Mucosa of descending colon (tissue), 3 donors: ENCODE data around the gene PIK3CD. TPM values are rescaled to one million over a fixed set of nuclear protein-coding genes. Genes with fewer than 3 reads are reported as not detected.

Experiments
- ATAC-seq: fragments of 200-7000 bp; cut with Tn5 transposase; one replicate; pipeline ENCODE4 v1.9.1; 2020; ENCODE audit warnings: mild to moderate bottlenecking, moderate library complexity
- DNase-seq, 3 donors: peaks; one replicate each; pipeline ENCODE4 v3.0.0-alpha.2; 2020
- H3K36me3 ChIP-seq: fragments of 200-600 bp; one replicate; pipeline ENCODE4 v1.8.0; 2021; ENCODE audit warnings: low read depth, mild to moderate bottlenecking
- H3K4me1 ChIP-seq: fragments of 200-600 bp; one replicate; pipeline ENCODE4 v1.8.0; 2021; ENCODE audit warnings: low read depth, mild to moderate bottlenecking
- H3K4me3 ChIP-seq: fragments of 200-600 bp; one replicate; pipeline ENCODE4 v1.8.0; 2021; ENCODE audit warnings: mild to moderate bottlenecking
- H3K9me3 ChIP-seq: fragments of 200-600 bp; one replicate; pipeline ENCODE4 v1.8.0; 2021; ENCODE audit warnings: mild to moderate bottlenecking
- intact Hi-C, 2 donors: fragments of 100-400 bp; cut with DNase I in 1 of 2; cut with micrococcal nuclease in 1 of 2; formaldehyde crosslinking; loops; one replicate each; pipeline versions ENCODE4 v1.11.0 to v1.11.1; 2022; cut with DNase I, micrococcal nuclease
- total RNA-seq, 3 donors: library from RNA; stranded (reverse); fragmentation: NEBNext Ultra II Directional in 2 of 3; extraction: Animal tissue kit (Norgen Biotek cat#: 25700) in 2 of 3; gene quantifications; one replicate each; pipeline versions ENCODE4 v1.2.1 to v1.2.4, GENCODE V29; 2021 to 2023
- TF ChIP-seq, protein P1 (sequence below): fragments of 200-600 bp; IDR thresholded peaks from one replicate; pipeline ENCODE4 v1.8.0; 2022; ENCODE audit warnings: antibody characterized with exemption, mild to moderate bottlenecking
- donor health status: DM: no; HTN: no; CAD: no; lungs with moderate emphysema.
- donor health status: DM: no; HTN: no; CAD: no.
- donor health status: DM: no; HTN: yes; CAD: no.

PIK3CD gene
- total RNA-seq, 3 donors from 2014 or later, result 4.6 to 11.7 (median 4.8) TPM

DNA sequence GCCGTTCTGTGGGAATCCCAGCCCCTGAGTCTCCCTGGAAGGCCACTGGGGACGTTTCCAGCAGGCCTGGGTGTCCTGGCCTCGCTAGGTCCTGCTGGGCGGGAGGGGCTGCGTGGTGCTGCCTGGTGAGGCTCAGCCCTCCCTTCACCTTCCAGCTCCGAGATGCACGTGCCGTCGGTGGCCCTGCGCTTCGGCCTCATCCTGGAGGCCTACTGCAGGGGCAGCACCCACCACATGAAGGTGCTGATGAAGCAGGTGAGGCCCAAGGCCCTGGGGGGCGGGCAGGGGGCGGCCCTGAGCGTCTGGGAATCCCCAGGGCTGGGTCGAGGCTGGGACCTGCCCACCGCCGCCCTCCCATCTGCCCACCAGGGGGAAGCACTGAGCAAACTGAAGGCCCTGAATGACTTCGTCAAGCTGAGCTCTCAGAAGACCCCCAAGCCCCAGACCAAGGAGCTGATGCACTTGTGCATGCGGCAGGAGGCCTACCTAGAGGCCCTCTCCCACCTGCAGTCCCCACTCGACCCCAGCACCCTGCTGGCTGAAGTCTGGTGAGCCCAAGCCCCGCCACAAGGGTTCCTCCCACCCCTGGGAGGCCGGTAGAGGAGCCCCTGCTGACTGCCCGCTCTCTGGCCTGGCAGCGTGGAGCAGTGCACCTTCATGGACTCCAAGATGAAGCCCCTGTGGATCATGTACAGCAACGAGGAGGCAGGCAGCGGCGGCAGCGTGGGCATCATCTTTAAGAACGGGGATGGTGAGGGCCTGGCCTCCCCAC, 70.3 kb downstream of the PIK3CD start:
- H3K4me1 ChIP-seq, result no peaks in the 10 kb centered on the region
- H3K9me3 ChIP-seq, result peaks cover 4% of the 10 kb centered on the region
- H3K36me3 ChIP-seq, result no peaks in the 10 kb centered on the region
- intact Hi-C loops, result no loop called here
- ATAC-seq (peak; percentile 40), DNase-seq (peak in 1 of 3 donors; percentile 55)
- H3K4me3 ChIP-seq, result no peak overlapping the region
- TF ChIP-seq, protein P1, sequence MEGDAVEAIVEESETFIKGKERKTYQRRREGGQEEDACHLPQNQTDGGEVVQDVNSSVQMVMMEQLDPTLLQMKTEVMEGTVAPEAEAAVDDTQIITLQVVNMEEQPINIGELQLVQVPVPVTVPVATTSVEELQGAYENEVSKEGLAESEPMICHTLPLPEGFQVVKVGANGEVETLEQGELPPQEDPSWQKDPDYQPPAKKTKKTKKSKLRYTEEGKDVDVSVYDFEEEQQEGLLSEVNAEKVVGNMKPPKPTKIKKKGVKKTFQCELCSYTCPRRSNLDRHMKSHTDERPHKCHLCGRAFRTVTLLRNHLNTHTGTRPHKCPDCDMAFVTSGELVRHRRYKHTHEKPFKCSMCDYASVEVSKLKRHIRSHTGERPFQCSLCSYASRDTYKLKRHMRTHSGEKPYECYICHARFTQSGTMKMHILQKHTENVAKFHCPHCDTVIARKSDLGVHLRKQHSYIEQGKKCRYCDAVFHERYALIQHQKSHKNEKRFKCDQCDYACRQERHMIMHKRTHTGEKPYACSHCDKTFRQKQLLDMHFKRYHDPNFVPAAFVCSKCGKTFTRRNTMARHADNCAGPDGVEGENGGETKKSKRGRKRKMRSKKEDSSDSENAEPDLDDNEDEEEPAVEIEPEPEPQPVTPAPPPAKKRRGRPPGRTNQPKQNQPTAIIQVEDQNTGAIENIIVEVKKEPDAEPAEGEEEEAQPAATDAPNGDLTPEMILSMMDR, result peak; percentile 59

DNA sequence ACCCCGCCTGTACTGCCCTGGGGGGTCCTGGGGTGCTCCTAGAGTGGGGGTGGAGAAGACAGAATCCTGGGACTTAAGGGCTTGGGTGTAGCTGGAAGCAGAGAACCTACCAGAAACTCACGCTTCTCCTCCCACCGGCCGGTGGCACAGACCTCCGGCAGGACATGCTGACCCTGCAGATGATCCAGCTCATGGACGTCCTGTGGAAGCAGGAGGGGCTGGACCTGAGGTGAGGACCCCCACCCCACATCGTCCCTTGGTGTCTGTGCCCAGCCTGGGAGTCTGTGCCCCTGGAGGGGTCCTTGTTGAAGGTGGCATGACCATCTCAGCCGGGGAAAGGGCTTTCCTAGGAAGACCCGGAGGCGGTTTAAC, 70.8 kb downstream of the PIK3CD start:
- intact Hi-C loops, result no loop called here
- no peak overlapping the region for H3K4me3 ChIP-seq
- peaks cover 4% of the 10 kb centered on the region for H3K9me3 ChIP-seq
- H3K4me1 ChIP-seq, result no peaks in the 10 kb centered on the region
- TF ChIP-seq, protein P1, result no peak
- H3K36me3 ChIP-seq, result no peaks in the 10 kb centered on the region
- DNase-seq (no peak), ATAC-seq (no peak)

- TF ChIP-seq, protein P1, result no peak
- no peak for DNase-seq
- Histone ChIP-seq H3K4me1 (no peaks in the 10 kb centered on the region), H3K4me3 (no peak overlapping the region), H3K36me3 (no peaks in the 10 kb centered on the region), H3K9me3 (peaks cover 4% of the 10 kb centered on the region)
- intact Hi-C loops, result no loop called here
- ATAC-seq, result no peak
These were observed 71.7 kb downstream of the PIK3CD start for GRCh38 chr1:9723068-9723805.

GRCh38 chr1:9723926-9724325, 72.4 kb downstream of the PIK3CD start:
- no peak overlapping the region for H3K4me3 ChIP-seq
- TF ChIP-seq, protein P1, result no peak
- no peak for ATAC-seq
- H3K9me3 ChIP-seq, result peaks cover 4% of the 10 kb centered on the region
- peaks cover 3% of the 10 kb centered on the region for H3K36me3 ChIP-seq
- DNase-seq, result no peak
- H3K4me1 ChIP-seq, result no peaks in the 10 kb centered on the region
- intact Hi-C loops, result no loop called here

DNA sequence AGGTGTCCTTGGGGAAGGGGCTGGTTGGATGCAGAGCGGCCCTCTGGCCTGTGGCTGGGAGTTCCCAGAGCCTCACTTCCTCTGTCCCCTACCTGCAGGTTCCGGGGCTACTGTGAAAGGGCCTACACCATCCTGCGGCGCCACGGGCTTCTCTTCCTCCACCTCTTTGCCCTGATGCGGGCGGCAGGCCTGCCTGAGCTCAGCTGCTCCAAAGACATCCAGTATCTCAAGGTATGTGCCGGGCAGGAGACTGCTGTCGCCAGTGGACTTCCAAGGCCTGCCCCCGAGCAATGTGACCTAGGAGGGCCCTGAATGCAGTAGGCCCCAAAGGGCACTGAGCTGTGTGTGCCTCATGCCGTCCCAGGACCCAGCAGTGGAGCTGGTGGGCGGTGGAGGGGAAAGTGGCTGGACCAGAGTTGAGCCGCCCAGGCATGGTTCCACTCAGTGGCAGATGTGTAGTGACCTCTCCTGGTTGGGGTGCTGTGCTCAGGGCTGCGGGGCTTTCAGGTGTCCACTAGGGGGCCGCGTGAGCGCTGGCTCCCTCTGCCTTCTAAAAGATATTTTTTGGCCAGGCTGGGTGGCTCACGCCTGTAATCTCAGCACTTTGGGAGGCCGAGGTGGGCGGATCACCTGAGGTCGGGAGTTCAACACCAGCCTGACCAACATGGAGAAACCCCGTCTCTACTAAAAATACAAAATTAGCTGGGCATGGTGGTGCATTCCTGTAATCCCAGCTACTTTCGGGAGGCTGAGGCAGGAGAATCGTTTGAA, 73.4 kb downstream of the PIK3CD start:
- ATAC-seq (peak; percentile 84), DNase-seq (peak; percentile 63 to 76 (median 70))
- peaks cover 4% of the 10 kb centered on the region for H3K36me3 ChIP-seq
- intact Hi-C loops, result no loop called here
- H3K9me3 ChIP-seq, result peaks cover 4% of the 10 kb centered on the region
- H3K4me1 ChIP-seq, result no peaks in the 10 kb centered on the region
- TF ChIP-seq, protein P1, result peak; percentile 77
- no peak overlapping the region for H3K4me3 ChIP-seq
